GM18873 (cell line): ENCODE data around the gene ANKS1B.

Experiments
- ATAC-seq: cut with Tn5 transposase; IDR thresholded peaks from one replicate; pipeline ENCODE4 v1.9.1; 2021; ENCODE audit warnings: mild to moderate bottlenecking, moderate library complexity, moderate number of reproducible peaks; ENCODE audit not compliant: unreplicated experiment, low FRiP score

Gene ANKS1B

DNA sequence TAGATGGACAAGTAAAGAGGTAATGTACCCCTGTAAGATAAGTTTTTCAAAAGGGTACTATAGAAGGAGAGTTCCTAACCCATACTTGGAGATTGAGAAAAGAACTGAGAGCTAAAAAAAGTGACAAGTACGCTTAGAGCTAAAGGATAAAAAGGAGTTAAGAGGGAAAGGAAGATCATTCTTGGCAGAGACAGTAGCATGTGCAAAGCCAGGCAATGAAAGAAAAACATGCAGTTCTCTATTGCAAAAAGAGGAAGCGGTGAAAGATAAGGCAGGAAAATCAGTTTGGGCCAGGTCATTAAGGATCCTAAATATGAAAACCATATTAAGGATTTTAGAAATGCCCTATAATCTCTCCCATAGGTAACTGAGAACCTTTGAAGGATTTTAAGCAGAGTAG is 837.6 kb downstream of the ANKS1B start:
- no peak for ATAC-seq

DNA sequence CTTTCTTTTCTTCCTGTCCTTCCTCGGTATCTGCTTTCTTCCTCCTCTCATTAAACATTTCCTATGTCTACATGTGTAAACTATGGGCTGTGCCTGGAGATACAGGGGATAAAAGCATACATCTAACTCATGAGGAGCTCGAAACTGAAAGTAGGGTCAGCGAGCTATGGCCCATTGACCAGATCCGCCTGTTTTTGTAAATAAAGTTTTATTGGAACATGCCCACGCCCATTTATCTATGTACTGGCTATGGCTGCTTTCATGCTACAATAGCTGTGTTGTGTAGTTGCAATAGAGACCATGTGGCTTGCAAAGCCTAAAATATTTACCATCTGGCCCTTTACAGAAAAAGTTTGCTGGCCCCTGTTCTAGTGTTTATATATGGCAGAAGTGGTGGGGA is 838.0 kb downstream of the ANKS1B start:
- ATAC-seq: no peak

DNA sequence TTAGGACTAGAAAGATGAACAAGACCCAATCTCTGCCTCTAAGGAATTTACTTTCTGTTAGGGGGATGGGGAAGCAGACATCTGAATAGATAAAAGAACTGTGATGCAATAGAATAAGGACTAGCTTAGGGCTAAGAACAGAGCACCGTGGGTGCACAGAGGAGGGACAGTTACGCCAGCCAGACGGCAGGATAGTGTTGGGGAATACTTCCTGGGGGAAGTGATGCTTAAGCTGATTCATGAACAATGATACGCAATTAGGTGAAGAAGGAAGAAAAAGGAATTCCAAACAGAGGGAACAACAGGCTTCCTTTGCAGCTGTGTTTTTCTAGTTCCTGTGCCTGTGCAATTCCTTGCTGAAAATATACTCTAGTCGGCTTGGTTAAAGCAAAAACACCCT is 838.6 kb downstream of the ANKS1B start:
- ATAC-seq: no peak

DNA sequence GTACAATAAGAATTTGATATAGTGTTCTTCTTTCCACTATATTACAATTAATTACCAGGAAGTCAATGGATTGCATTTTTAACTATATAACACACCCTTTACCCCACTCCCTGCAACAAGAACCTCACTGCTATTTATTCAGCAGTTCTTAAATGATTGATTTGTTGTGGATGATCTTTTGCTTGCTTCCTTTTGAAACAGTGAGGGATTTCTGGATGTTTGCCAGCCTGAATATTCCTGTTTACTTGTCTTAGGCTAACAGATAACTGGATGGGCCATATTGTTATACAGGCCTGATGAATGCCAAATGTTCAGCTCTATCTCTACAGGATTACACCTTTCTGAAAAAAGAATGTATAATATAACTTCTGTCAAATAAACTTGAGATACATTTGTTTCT is 842.1 kb downstream of the ANKS1B start:
- no peak for ATAC-seq

DNA sequence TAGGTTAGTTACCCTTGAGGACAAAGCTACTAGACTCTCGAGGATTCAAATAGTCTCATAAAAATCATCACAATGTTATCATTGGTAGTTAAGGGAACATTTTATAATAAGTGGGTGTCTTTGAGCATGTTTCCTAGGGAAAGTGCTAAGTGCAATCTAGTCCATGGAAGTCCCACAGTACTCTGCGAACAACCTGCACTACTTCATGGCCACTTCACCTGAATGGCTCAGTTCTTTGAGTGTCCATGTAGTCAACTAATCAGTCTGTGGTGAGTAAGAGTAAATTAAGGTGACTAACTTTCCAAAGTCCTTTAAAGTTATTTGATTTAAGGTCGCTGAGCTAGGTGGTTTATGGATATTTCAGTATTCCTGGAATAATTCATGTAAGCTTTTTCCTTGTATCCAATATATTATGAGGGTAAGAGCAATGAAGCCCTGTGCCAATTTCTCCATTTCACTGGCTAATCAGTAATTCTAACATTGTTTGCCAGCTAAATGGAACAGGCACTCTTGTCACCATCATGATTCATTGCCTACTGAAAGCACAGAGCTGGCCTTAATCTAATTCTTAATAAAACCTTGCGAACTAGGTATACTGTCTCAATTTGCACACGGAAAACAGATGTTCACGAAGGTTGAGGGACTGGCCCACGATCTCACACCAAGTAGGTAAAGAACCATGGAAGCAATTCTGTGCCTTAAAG is 844.6 kb downstream of the ANKS1B start:
- ATAC-seq: no peak

DNA sequence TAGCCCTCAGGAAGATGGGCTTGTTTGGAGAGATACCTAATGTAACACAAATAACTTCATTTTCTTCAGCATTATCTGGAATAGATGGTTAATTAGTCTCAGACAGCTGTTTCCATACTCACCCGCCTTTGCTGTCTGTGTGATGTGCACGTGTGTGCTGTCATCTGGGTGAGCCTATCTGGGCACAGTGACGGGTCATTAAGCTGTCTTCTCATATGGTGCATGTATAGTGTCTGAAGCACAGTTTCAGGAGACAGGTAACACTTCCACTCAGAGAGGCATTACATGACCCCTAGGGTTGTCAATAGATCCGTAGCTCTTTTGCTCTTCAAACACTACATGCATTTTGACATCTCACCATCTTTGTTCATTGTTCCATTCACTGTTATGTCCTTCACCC is 846.3 kb downstream of the ANKS1B start:
- ATAC-seq: no peak

DNA sequence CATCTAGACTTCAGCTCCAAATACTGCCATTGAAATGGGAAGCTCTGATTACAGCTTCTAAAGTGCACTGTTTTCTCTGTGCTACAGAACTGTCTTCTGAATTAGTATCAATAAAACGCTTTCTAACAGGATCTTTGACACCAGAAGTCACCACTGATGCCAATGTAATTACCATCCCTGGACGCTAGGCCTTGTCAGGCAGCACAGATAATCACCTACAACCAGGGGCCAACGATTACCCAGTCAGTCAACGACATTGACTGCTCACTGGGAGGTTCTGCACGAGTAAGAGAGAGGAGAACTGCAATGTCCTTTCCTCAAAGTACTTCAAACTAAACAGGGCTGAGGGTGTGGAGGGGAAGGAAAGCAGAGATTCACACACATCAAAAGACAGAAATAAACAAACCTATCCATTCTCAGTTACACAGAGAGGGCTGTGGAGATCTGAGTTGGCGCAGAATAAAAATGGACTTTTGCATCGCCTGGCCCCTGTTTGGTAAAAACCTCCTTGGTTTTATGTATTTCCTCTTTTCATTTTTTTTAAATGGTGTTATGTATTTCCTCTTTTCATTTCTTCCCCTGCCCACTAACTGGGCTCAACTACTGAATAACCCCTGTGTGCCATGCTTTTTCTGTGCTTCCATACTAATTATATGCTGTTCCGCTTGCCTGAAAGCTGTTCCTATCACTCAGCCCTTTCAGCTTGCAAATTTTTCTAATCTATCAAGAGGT is 847.4 kb downstream of the ANKS1B start:
- ATAC-seq: no peak

DNA sequence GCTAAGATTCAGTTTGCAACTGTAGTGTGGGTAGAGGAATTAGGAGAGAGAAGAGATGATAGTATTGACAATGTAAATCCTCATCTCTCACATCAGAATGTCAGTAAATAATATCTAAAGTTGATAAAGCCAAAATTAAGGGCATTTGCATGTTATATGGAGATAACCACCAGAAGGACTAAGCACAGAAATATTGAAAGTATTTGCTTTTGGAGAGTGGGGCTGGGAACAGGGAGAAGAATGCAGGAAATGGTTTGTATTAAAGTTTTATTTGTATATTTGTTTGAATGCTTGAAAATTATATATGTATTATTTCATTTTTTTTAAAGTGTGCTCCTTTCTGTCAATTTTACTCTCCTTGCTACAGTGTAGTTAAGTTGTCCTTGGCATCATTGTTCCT is 848.2 kb downstream of the ANKS1B start:
- no peak for ATAC-seq

DNA sequence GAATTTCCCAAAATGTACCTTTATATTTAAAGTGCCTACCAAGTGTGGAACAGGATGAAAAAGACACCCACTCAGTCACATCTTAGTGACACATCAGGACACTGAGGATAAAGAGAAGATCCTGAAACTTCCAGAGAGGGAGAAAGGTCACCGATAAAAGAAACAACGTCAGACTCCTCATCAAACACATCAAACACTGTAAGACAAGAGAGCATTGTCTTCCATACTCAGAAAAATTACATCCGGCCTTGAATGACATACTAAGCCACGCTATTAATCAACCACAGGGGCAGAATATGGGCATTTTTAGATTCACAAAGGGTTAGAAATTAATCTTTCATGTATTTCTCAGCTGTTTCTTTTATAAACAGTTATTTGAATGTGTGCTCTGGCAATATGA is 849.4 kb downstream of the ANKS1B start:
- ATAC-seq: no peak

DNA sequence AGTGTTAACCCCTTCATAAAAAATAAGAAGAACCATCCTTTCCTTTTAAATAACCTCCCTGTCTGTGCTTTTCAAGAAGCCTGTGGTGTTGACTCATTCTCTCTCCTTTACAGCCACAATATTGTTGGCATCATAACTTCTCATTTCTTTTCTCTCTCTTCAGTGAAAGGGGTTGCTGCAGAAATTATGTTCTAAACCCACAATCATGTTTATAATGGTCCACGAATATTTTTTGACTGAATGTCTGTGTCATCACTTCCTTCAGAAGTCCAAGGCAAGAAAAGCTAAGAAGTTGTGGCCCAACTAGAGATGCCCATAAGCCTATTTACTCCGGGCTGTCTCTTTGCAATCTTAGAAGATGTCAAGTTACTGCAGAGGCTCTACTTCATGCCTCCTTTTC is 851.3 kb downstream of the ANKS1B start:
- ATAC-seq: no peak

DNA sequence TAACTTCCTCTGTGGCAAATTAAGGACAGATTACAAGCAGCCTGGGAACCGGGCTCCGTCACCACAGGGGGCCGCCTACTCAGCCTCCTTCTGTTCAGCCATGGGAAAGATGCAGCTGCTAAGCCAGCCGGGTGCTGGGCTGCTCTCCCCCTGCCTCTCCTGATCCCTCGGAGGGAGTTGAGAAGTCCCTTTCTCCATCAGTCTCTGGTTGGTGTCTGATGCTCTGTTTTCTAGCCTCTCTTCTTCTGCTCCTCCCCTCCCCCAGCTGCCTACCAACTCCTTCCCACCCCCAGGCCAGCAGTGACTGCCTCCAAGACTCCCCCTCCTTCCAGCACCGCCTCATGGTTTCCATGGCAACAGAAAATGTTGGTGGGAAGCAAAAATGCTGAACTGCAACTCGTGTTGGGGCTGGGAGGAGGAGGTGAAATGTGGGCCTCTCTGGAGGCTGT is 853.0 kb downstream of the ANKS1B start:
- no peak for ATAC-seq

DNA sequence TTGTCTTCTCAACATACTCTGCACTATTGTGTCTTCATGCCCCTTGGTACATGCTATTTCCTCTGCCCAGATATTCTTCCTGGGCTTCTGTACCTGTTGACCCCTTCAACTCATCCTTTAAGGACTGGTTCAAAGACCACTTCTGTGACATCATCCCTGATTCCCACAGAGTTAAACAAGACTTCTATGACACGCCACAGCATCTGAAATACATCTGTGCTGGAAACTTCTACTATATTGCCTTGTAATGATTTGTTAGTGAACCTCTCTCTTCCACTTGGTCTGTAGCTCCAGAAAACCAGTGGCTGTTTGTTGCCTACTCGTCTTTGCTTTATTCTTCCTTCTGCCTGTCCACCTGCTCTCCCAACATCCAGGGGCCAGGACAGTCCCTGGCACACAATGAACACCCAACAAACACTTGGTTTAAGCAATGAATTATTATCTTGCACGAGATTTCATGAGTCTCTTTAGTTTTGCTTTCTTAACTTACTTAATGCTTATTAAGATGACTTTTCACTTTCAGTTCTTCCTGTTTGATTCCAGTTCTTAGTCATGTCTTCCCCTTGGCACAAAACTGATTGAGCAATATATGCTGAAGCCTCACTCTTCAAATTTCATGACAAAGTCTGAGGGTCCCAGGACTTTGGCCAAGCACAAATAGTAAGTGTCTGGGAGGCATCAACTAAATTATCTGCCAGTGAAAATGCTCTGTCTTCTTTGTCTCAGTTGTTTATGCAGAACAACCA is 853.8 kb downstream of the ANKS1B start:
- ATAC-seq: peak; percentile 94

DNA sequence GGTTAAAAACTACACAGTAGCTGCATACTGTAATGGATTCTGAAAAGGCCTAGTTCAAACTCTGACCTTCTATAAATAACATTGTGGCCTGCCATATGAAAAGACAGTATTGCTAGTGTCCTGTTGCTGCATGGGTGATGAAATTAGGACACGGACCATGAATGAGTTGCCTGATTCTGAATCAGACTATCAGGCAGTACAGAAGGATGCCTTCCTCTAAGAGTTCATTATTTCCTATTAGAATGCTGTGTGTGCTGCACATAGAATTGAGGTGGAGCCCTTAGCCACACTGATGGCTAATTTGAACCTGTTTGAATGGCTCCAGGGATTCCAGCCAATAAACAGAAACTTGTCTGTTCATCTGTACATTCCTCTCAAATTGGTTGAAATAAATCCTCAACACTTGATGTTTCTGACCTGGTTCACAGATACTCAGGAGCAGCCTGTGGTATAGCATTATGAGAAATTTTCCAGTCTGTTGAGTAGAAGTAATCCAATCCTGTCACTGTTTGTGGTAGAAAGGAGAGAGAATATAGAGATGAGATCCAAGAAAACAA is 856.4 kb downstream of the ANKS1B start:
- no peak for ATAC-seq

DNA sequence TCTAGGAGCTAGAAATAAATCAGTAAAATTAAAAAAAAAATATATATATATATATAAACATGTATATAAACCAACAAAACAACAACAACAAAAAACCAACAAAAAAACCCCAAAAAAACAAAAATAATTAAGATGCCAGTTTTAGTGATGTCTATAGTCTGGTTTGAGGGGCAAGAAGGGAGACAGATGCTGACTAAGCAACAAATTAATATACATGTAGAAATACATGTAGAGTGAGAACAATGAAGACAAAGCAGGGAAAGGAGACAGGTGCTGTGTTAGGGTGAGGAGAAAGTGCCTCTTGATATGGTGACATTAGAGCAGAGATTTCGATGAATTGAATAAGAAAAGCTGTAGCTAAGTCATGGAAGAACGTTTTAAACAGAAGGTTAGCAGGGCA is 861.8 kb downstream of the ANKS1B start:
- no peak for ATAC-seq

DNA sequence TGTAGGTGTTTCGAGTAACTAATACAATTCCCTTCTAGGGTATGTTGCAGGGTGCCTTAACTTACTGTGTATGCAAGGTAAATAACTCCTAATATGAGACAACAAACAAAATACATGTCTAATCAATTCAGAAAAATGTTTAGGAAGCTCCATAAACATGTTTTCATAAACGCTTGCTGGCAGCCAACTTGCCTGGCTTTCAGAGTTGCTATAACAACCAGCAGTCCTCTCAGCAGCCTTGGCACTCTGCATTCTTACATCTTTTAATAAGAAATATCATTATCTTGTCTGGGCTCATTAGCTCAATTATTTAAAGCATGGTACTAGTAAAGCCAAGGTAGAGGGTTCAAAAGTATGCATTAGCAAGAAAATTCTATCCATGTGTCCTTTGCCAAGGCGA is 862.2 kb downstream of the ANKS1B start:
- ATAC-seq: no peak

DNA sequence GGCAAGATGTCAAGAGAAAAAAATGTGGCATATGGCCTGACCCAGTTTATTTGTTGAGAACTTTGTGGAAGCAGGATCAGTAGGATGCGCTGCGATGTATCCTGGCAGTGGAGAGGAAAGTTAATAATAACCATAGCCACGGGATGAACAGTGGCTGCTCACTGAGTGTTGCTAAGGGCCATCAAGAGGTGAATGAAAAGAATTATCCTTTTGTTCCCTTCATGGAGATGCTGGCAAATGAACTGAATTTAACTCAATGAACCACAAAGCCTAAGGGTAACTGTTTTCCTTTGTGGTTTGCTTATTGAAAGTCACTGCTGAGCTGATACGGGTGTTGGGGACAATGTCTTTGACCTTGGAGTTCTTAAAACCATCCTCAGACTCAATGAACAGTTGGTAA is 863.2 kb downstream of the ANKS1B start:
- ATAC-seq: no peak

DNA sequence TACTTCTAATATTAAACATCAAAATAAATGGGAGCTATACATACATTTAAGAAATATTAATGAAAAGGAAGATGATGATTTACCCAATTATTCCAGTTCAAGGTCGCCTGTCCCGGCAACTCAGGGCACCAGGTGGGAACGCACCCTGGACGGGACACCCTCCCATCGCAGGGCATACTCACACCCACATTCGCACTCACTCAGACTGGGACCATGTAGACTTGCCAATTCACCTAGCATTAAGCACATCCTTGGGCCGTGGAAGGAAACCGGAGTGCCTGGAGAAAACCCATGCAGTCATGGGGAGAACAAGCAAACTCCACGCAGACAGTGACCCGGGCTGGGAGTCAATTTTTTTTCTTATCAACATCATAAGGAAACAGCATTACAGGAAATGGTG is 864.8 kb downstream of the ANKS1B start:
- no peak for ATAC-seq

DNA sequence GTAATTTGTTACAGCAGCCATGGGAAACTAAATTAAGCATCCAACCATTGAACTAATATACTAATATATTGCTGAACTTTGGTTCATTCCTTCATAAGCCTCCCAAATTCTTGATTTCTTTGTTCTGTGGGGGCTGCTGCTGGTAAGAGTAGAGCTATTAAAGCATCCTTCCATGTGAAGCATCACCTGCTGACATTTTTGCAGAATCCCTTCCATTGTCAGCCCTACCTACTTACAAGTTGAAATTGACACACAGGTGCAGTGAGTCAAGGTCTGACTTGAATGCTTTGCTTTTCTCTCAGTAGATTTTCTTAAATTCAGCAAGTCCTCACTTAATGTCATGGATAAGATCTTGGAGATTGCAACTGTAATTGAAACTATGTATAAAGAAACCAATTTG is 865.3 kb downstream of the ANKS1B start:
- no peak for ATAC-seq

DNA sequence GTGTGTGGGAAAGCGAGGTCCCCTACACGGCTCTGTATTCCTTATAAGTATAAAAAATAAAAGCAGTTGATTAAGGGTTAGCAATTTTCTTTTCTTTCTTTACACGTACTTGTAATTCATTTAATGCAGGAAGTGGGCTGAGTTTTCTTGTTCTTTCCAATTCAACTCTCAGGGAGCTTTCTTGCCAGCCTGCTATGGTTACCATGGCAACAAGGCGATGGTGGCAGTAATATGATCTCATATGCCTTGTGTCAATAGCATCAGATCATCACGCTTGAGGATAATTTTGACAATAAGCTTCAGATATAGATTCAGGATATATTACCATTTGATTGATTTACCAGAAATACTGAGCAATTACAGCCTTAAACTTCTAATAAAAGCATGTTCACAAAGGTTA is 873.1 kb downstream of the ANKS1B start:
- no peak for ATAC-seq

DNA sequence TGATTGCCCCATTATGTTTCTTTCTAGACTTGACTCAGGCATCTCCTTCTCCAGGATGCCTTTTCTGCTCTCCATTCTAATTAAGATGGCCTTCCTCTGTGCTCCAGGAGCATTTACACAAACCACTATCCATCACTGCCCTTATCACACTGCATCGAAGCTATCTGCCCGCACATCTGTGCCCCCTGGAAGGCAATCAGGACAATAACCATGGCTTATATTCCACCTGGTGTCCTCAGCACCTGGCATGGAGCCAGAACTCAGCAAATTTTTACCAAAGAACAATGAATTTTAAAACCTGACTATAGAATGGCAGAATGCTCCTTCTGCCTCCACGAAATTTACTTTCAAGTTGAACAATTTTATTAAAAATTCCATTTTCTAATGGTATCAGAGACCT is 873.9 kb downstream of the ANKS1B start:
- no peak for ATAC-seq

DNA sequence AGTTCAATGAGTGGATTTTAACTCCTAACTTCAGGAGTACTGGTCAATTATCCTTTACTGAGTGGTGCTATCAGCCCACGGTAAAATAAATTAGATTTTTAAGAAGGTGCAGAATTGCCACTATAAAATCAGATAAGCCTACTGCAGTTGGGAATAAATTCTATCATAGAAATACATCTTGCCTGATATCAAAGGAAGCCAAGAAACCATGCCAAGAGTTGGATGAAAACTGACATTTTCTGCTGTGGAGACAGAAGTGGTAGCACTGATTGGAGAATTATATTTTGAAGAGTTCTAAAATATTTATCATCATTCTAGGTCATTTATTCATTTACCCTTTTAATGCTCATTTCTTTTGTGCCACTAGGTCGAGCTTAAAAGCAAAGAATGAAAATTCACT is 874.5 kb downstream of the ANKS1B start:
- no peak for ATAC-seq
